Neural cell (in vitro differentiated cells): Measurements from ENCODE around the gene SPRYD7. TPM values are rescaled to one million over a fixed set of nuclear protein-coding genes. Genes with fewer than 3 reads are reported as not detected.

Source experiments
- H2AFZ ChIP-seq: fragments of 200-600, 300-800 bp; sonication (generic), shearing (Covaris generic); 2 replicates; pipeline ENCODE4 v1.6.0; 2014; ENCODE audit warnings: low read depth, mild to moderate bottlenecking, antibody characterized with exemption, low read length, moderate library complexity
- H3F3A ChIP-seq: fragments of 200-600 bp; shearing (Covaris generic); 2 replicates; pipeline ENCODE4 v1.6.1; 2016; ENCODE audit warnings: mild to moderate bottlenecking, moderate library complexity, mixed read lengths, antibody characterized with exemption, low read length; ENCODE audit not compliant: insufficient read depth, poor library complexity, severe bottlenecking
- H3K27ac ChIP-seq: fragments of 200-600, 300-800 bp; sonication (generic), shearing (Covaris generic); 2 replicates; pipeline ENCODE4 v1.5.1; 2014; ENCODE audit warnings: mild to moderate bottlenecking, low read length, moderate library complexity
- H3K27me3 ChIP-seq: fragments of 300-800, 200-600 bp; sonication (generic), shearing (Covaris generic); 2 replicates; pipeline ENCODE4 v1.6.0; 2014; ENCODE audit warnings: mild to moderate bottlenecking, low read depth, low read length, moderate library complexity; ENCODE audit not compliant: insufficient read depth
- H3K36me3 ChIP-seq: fragments of 300-800, 200-600 bp; sonication (generic), shearing (Covaris generic); 2 replicates; pipeline ENCODE4 v1.5.1; 2014; ENCODE audit warnings: mild to moderate bottlenecking, antibody characterized with exemption, low read length, moderate library complexity; ENCODE audit not compliant: insufficient read depth
- H3K4me2 ChIP-seq: fragments of 300-800, 200-600 bp; sonication (generic), shearing (Covaris generic); 2 replicates; pipeline ENCODE4 v1.6.0; 2014; ENCODE audit warnings: mild to moderate bottlenecking, low read length
- H3K4me3 ChIP-seq: fragments of 300-800, 200-600 bp; sonication (generic), shearing (Covaris generic); 2 replicates; pipeline ENCODE4 v1.5.1; 2014; ENCODE audit warnings: mild to moderate bottlenecking, low read length, moderate library complexity
- H3K79me2 ChIP-seq: fragments of 200-600 bp; shearing (Covaris generic); replicated peaks from 2 replicates; pipeline ENCODE4 v1.6.0; 2014; ENCODE audit warnings: mild to moderate bottlenecking, low read length, moderate library complexity; ENCODE audit not compliant: insufficient read depth
- H3K9ac ChIP-seq: fragments of 300-800, 200-600 bp; sonication (generic), shearing (Covaris generic); 2 replicates; pipeline ENCODE4 v1.6.1; 2016; ENCODE audit warnings: mild to moderate bottlenecking, low read length, mixed read lengths
- H3K9me2 ChIP-seq: fragments of 200-600 bp; shearing (Covaris generic); 2 replicates; pipeline ENCODE4 v1.6.1; 2016; ENCODE audit warnings: mild to moderate bottlenecking, low read length, mixed read lengths; ENCODE audit not compliant: insufficient read depth
- H3K9me3 ChIP-seq: fragments of 200-600, 300-800 bp; sonication (generic), shearing (Covaris generic); 2 replicates; pipeline ENCODE4 v1.6.1; 2016; ENCODE audit warnings: mild to moderate bottlenecking, mixed run types, low read length, moderate library complexity, mixed read lengths
- H4K20me1 ChIP-seq: fragments of 200-600 bp; shearing (Covaris generic); 2 replicates; pipeline ENCODE4 v1.6.1; 2016; ENCODE audit warnings: mild to moderate bottlenecking, mixed run types; ENCODE audit not compliant: insufficient read depth
- CTCF ChIP-seq: fragments of 450-650 bp; IDR thresholded peaks from 2 replicates; pipeline ENCODE4 v1.5.1; 2014; ENCODE audit warnings: antibody characterized with exemption, mild to moderate bottlenecking, moderate library complexity; ENCODE audit not compliant: poor library complexity, severe bottlenecking
- EP300 ChIP-seq: fragments of 450-650 bp; conservative IDR thresholded peaks from 2 replicates; pipeline ENCODE4 v1.6.1; 2014; ENCODE audit warnings: antibody characterized with exemption, mild to moderate bottlenecking, moderate library complexity; ENCODE audit not compliant: poor library complexity, severe bottlenecking
- EZH2 ChIP-seq: fragments of 200-600, 300-800 bp; shearing (Covaris generic), sonication (generic); IDR thresholded peaks from 2 replicates; pipeline ENCODE4 v1.6.1; 2014; ENCODE audit warnings: antibody characterized with exemption, low read length, borderline replicate concordance, mild to moderate bottlenecking; ENCODE audit not compliant: insufficient read depth, poor library complexity, severe bottlenecking
- MXI1 ChIP-seq: fragments of 450-650 bp; conservative IDR thresholded peaks from 2 replicates; pipeline ENCODE4 v1.6.1; 2014; ENCODE audit warnings: antibody characterized with exemption, mild to moderate bottlenecking; ENCODE audit not compliant: poor library complexity, severe bottlenecking
- RAD21 ChIP-seq: fragments of 450-650 bp; conservative IDR thresholded peaks from 2 replicates; pipeline ENCODE4 v1.6.1; 2014; ENCODE audit warnings: antibody characterized with exemption, mild to moderate bottlenecking, moderate library complexity
- REST ChIP-seq: IDR thresholded peaks from 2 replicates; pipeline ENCODE4 v1.6.1; 2012; ENCODE audit warnings: borderline replicate concordance
- SMC3 ChIP-seq: fragments of 450-650 bp; conservative IDR thresholded peaks from 2 replicates; pipeline ENCODE4 v1.6.1; 2014; ENCODE audit warnings: antibody characterized with exemption, mild to moderate bottlenecking, moderate library complexity; ENCODE audit not compliant: poor library complexity
- polyA plus RNA-seq: library from polyadenylated mRNA; depleted of rRNA; stranded (reverse); fragments of >200 nt; gene quantifications from 2 replicates; pipeline ENCODE4 v1.2.3, GENCODE V29; 2014

SPRYD7 gene
- polyA plus RNA-seq, 1 donor from 2014 or later, result 15.4 TPM

GRCh38 chr13:49977992-49978391, 41.9 kb upstream of the SPRYD7 start (continued):
- no peak for TF ChIP-seq CTCF
- TF ChIP-seq SMC3, result no peak

- Histone ChIP-seq H4K20me1 (no peaks in the 10 kb centered on the region), H3K9me3 (no peaks in the 10 kb centered on the region), H3K36me3 (no peaks in the 10 kb centered on the region), H3K79me2 (no peaks in the 10 kb centered on the region), H3K9me2 (no peaks in the 10 kb centered on the region), H2AFZ (no peak overlapping the region), H3F3A (no peaks in the 10 kb centered on the region), H3K27ac (no peak overlapping the region), H3K9ac (no peak overlapping the region), H3K4me2 (no peak overlapping the region), H3K4me3 (no peak overlapping the region), H3K27me3 (no peaks in the 10 kb centered on the region)
- TF ChIP-seq MXI1 (no peak), RAD21 (peak; percentile 50), EP300 (no peak), EZH2 (no peak), CTCF (peak; percentile 58), SMC3 (peak; percentile 50), REST (no peak)
These were observed 40.4 kb upstream of the SPRYD7 start for GRCh38 chr13:49976314-49977258.
